NCI-H524 (cell line): ENCODE measurements around the gene MAPRE2.

Experiments used
- DNase-seq, 2 experiments: peaks; one replicate each; lab custom pipeline; 2025; lab: John Stamatoyannopoulos, UW

The MAPRE2 gene

GRCh38 chr18:35180455-35180854, 139.2 kb downstream of the MAPRE2 start:
- no peak for DNase-seq

- DNase-seq: no peak
Measured at GRCh38 chr18:35182151-35182550, 140.9 kb downstream of the MAPRE2 start.

GRCh38 chr18:35183886-35184285, 142.7 kb downstream of the MAPRE2 start:
- no peak for DNase-seq

GRCh38 chr18:35185771-35186170, 144.6 kb downstream of the MAPRE2 start:
- DNase-seq: no peak

GRCh38 chr18:35186291-35187034, 145.2 kb downstream of the MAPRE2 start:
- DNase-seq: peak in 1 of 2 experiments; percentile 41

GRCh38 chr18:35189510-35189909, 148.3 kb downstream of the MAPRE2 start:
- no peak for DNase-seq

- no peak for DNase-seq
Measured at GRCh38 chr18:35190948-35191697, 149.9 kb downstream of the MAPRE2 start.

- DNase-seq: no peak
Measured at GRCh38 chr18:35191698-35192025, 150.4 kb downstream of the MAPRE2 start.

GRCh38 chr18:35192415-35192814, 151.2 kb downstream of the MAPRE2 start:
- peak; percentile 86 to 97 for DNase-seq
